Osteocyte (in vitro differentiated cells): Measurements from ENCODE around the gene LRRC63. TPM values are rescaled to one million over a fixed set of nuclear protein-coding genes. Genes with fewer than 3 reads are reported as not detected.

Experiments used
- DNase-seq: peaks from one replicate; pipeline ENCODE4 v3.0.0; 2021; ENCODE audit warnings: mixed read lengths; ENCODE audit not compliant: unreplicated experiment; ENCODE audit errors: extremely low spot score
- H3K27ac Mint-ChIP-seq: one replicate; pipeline ENCODE4 v1.8.0; 2021; ENCODE audit warnings: mild to moderate bottlenecking, mixed read lengths; ENCODE audit not compliant: unreplicated experiment
- H3K27me3 Mint-ChIP-seq: one replicate; pipeline ENCODE4 v1.8.0; 2021; ENCODE audit warnings: mixed read lengths; ENCODE audit not compliant: unreplicated experiment
- H3K36me3 Mint-ChIP-seq: one replicate; pipeline ENCODE4 v1.8.0; 2021; ENCODE audit warnings: mixed read lengths; ENCODE audit not compliant: unreplicated experiment
- H3K4me1 Mint-ChIP-seq: one replicate; pipeline ENCODE4 v1.8.0; 2021; ENCODE audit warnings: mixed read lengths; ENCODE audit not compliant: unreplicated experiment
- H3K4me3 Mint-ChIP-seq: one replicate; pipeline ENCODE4 v1.8.0; 2021; ENCODE audit warnings: mild to moderate bottlenecking, moderate library complexity, mixed read lengths; ENCODE audit not compliant: unreplicated experiment
- H3K9me3 Mint-ChIP-seq: one replicate; pipeline ENCODE4 v1.8.0; 2021; ENCODE audit warnings: mixed read lengths; ENCODE audit not compliant: unreplicated experiment
- CTCF ChIP-seq: fragments of 200-600 bp; sonication (generic); IDR thresholded peaks from 2 replicates; pipeline ENCODE4 v1.5.0; 2021; ENCODE audit warnings: antibody characterized with exemption, mild to moderate bottlenecking, moderate library complexity
- total RNA-seq: library from RNA; stranded (reverse); gene quantifications from 2 replicates; pipeline ENCODE4 v1.2.1, GENCODE V29; 2021

Gene LRRC63
- total RNA-seq, 1 donor from 2014 or later, result not detected

GRCh38 chr13:46314587-46314986, 102.9 kb downstream of the LRRC63 start:
- no peak for DNase-seq
- Mint-ChIP-seq H3K27me3 (peaks cover 14% of the 10 kb centered on the region), H3K27ac (no peak overlapping the region), H3K9me3 (peaks cover 22% of the 10 kb centered on the region), H3K4me1 (no peaks in the 10 kb centered on the region), H3K36me3 (peaks cover 5% of the 10 kb centered on the region), H3K4me3 (no peak overlapping the region)
- TF ChIP-seq CTCF, result no peak

GRCh38 chr13:46315036-46315435, 103.3 kb downstream of the LRRC63 start:
- Mint-ChIP-seq H3K9me3 (peaks cover 17% of the 10 kb centered on the region), H3K27ac (no peak overlapping the region), H3K4me3 (no peak overlapping the region), H3K4me1 (no peaks in the 10 kb centered on the region), H3K27me3 (peaks cover 14% of the 10 kb centered on the region), H3K36me3 (peaks cover 5% of the 10 kb centered on the region)
- DNase-seq, result no peak
- TF ChIP-seq CTCF, result no peak

GRCh38 chr13:46315491-46316075, 103.9 kb downstream of the LRRC63 start:
- DNase-seq, result no peak
- Mint-ChIP-seq H3K27me3 (peaks cover 11% of the 10 kb centered on the region), H3K4me1 (no peaks in the 10 kb centered on the region), H3K9me3 (peaks cover 12% of the 10 kb centered on the region), H3K4me3 (no peak overlapping the region), H3K27ac (no peak overlapping the region), H3K36me3 (peaks cover 5% of the 10 kb centered on the region)
- no peak for TF ChIP-seq CTCF

- Mint-ChIP-seq H3K36me3 (no peaks in the 10 kb centered on the region), H3K9me3 (no peaks in the 10 kb centered on the region), H3K27me3 (peaks cover 11% of the 10 kb centered on the region), H3K4me1 (peaks cover 3% of the 10 kb centered on the region), H3K27ac (no peak overlapping the region), H3K4me3 (no peak overlapping the region)
- peak; percentile 45 for TF ChIP-seq CTCF
- no peak for DNase-seq
These were observed 105.4 kb downstream of the LRRC63 start for GRCh38 chr13:46317120-46317519.

- DNase-seq, result no peak
- Mint-ChIP-seq H3K36me3 (no peaks in the 10 kb centered on the region), H3K4me1 (peaks cover 3% of the 10 kb centered on the region), H3K27me3 (peaks cover 15% of the 10 kb centered on the region), H3K9me3 (no peaks in the 10 kb centered on the region), H3K27ac (no peak overlapping the region), H3K4me3 (no peak overlapping the region)
- no peak for TF ChIP-seq CTCF
These were observed 107.3 kb downstream of the LRRC63 start for GRCh38 chr13:46318986-46319385.
